Thyroid gland (tissue), 4 donors: ENCODE measurements around the gene PTPRG. TPM values are rescaled to one million over a fixed set of nuclear protein-coding genes. Genes with fewer than 3 reads are reported as not detected.

Source experiments
- DNase-seq, 2 donors: peaks; one replicate each; pipeline ENCODE4 v3.0.0-alpha.2; 2019
- H3K27ac ChIP-seq, 3 donors: fragments of 200-600 bp; sonication (generic); 1 replicate in 2 of 3; 2 replicates in 1 of 3; pipeline ENCODE4 v1.5.1; 2016 to 2019; ENCODE audit warnings: mild to moderate bottlenecking in 1 of 3, moderate library complexity in 1 of 3
- H3K27me3 ChIP-seq: fragments of 200-600 bp; sonication (generic); one replicate; pipeline ENCODE4 v1.5.1; 2019
- H3K36me3 ChIP-seq, 2 donors: fragments of 200-600 bp; sonication (generic); one replicate each; pipeline ENCODE4 v1.5.1; 2016 to 2019
- H3K4me1 ChIP-seq, 2 donors: fragments of 200-600 bp; sonication (generic); one replicate each; pipeline ENCODE4 v1.5.1; 2017 to 2019
- H3K4me3 ChIP-seq, 3 donors: fragments of 200-600 bp; sonication (generic); replicated peaks in 1 of 3; 1 replicate in 2 of 3; 2 replicates in 1 of 3; pipeline ENCODE4 v1.5.1; 2016; ENCODE audit warnings: mild to moderate bottlenecking in 1 of 3
- H3K9me3 ChIP-seq: fragments of 200-600 bp; sonication (generic); one replicate; pipeline ENCODE4 v1.5.1; 2017
- CTCF ChIP-seq, 6 experiments: fragments of 200-600 bp in 3 of 6; fragments of 450-650 bp in 3 of 6; sonication (generic) in 3 of 6; IDR thresholded peaks; one replicate each; pipeline ENCODE4 v1.5.1; 2016 to 2019; ENCODE audit warnings: antibody characterized with exemption in 6 of 6, mild to moderate bottlenecking in 2 of 6, inconsistent platforms in 1 of 6, moderate library complexity in 1 of 6
- POLR2A ChIP-seq, 2 donors: fragments of 450-650 bp; IDR thresholded peaks; one replicate each; pipeline ENCODE4 v1.6.1; 2017; ENCODE audit warnings: antibody characterized with exemption in 2 of 2, mild to moderate bottlenecking in 2 of 2, moderate library complexity in 1 of 2
- WGBS, 2 donors: methylation state at CpG; one replicate each; pipeline ENCODE4 v1.1.5; 2017; 5-methylcytosine and 5-hydroxymethylcytosine counted together
- intact Hi-C: fragments of 100-400 bp; cut with DNase I; formaldehyde crosslinking; loops from one replicate; pipeline ENCODE4 v1.15.1; 2023
- total RNA-seq, 4 donors: library from RNA; depleted of rRNA; stranded (reverse); fragments of >200 nt; gene quantifications; one replicate each; pipeline ENCODE4 v1.2.3, GENCODE V29; 2016

The PTPRG gene
- total RNA-seq, 4 donors from 2014 or later: 81.6 to 207 (median 132) TPM

- intact Hi-C loops: no loop called here
- no peak for DNase-seq
- H3K27me3 ChIP-seq: no peaks in the 10 kb centered on the region
- H3K4me1 ChIP-seq: peaks cover 5 to 18% of the 10 kb centered on the region in 2 donors
- no peaks in the 10 kb centered on the region for H3K9me3 ChIP-seq
- WGBS, 2 donors: 91 to 92% methylated on average over 3 of the region's 3 CpGs
- TF ChIP-seq CTCF (IDR thresholded peaks at IDR 0.05) (no peak), POLR2A (IDR thresholded peaks at IDR 0.05) (no peak)
- no peak overlapping the region for H3K4me3 ChIP-seq
- H3K27ac ChIP-seq: no peak overlapping the region
- H3K36me3 ChIP-seq: no peaks in the 10 kb centered on the region
Measured at GRCh38 chr3:61961900-61962299, 400.5 kb downstream of the PTPRG start.

GRCh38 chr3:61964566-61964965 lies 403.2 kb downstream of the PTPRG start:
- Histone ChIP-seq H3K36me3 (no peaks in the 10 kb centered on the region), H3K27ac (no peak overlapping the region), H3K4me3 (no peak overlapping the region), H3K27me3 (no peaks in the 10 kb centered on the region), H3K9me3 (no peaks in the 10 kb centered on the region), H3K4me1 (peaks cover 5 to 18% of the 10 kb centered on the region in 2 donors)
- WGBS, 2 donors: 94 to 98% methylated on average over 8 of the region's 8 CpGs
- intact Hi-C loops: no loop called here
- TF ChIP-seq POLR2A (IDR thresholded peaks at IDR 0.05) (no peak), CTCF (IDR thresholded peaks at IDR 0.05) (no peak)
- DNase-seq: no peak

- no peak for DNase-seq
- H3K4me3 ChIP-seq: no peak overlapping the region
- no peaks in the 10 kb centered on the region for H3K9me3 ChIP-seq
- H3K27ac ChIP-seq: peak overlapping the region in 1 of 3 donors; percentile 62
- no peaks in the 10 kb centered on the region for H3K27me3 ChIP-seq
- 64 to 68% methylated on average over 2 of the region's 2 CpGs for WGBS, 2 donors
- intact Hi-C loops: no loop called here
- TF ChIP-seq POLR2A (IDR thresholded peaks at IDR 0.05): no peak
- no peak for TF ChIP-seq CTCF (IDR thresholded peaks at IDR 0.05)
- H3K36me3 ChIP-seq: no peaks in the 10 kb centered on the region
- H3K4me1 ChIP-seq: peaks cover 5 to 18% of the 10 kb centered on the region in 2 donors
Measured at GRCh38 chr3:61965770-61966131, 404.4 kb downstream of the PTPRG start.

- TF ChIP-seq POLR2A (IDR thresholded peaks at IDR 0.05) (no peak), CTCF (IDR thresholded peaks at IDR 0.05) (no peak)
- H3K4me1 ChIP-seq: peaks cover 4 to 18% of the 10 kb centered on the region in 2 donors
- no peaks in the 10 kb centered on the region for H3K36me3 ChIP-seq
- H3K9me3 ChIP-seq: no peaks in the 10 kb centered on the region
- H3K27ac ChIP-seq: peak overlapping the region in 1 of 3 donors; percentile 62
- intact Hi-C loops: no loop called here
- no peak for DNase-seq
- 70 to 98% methylated on average over 2 of the region's 2 CpGs for WGBS, 2 donors
- H3K4me3 ChIP-seq: no peak overlapping the region
- H3K27me3 ChIP-seq: no peaks in the 10 kb centered on the region
Measured at GRCh38 chr3:61966200-61966599, 404.8 kb downstream of the PTPRG start.

- Histone ChIP-seq H3K9me3 (no peaks in the 10 kb centered on the region), H3K4me3 (no peak overlapping the region), H3K4me1 (peaks cover 0 to 14% of the 10 kb centered on the region in 2 donors), H3K36me3 (no peaks in the 10 kb centered on the region), H3K27me3 (no peaks in the 10 kb centered on the region), H3K27ac (peak overlapping the region in 2 of 3 donors; percentile 1 to 62)
- intact Hi-C loops: no loop called here
- WGBS, 2 donors: 91 to 95% methylated on average over 2 of the region's 2 CpGs
- DNase-seq: no peak
- TF ChIP-seq CTCF (IDR thresholded peaks at IDR 0.05): no peak
- TF ChIP-seq POLR2A (IDR thresholded peaks at IDR 0.05): no peak
Measured at GRCh38 chr3:61967019-61967418, 405.6 kb downstream of the PTPRG start.
